Left kidney (tissue), 2 donors: Measurements from ENCODE around the gene RBM12. TPM values are rescaled to one million over a fixed set of nuclear protein-coding genes. Genes with fewer than 3 reads are reported as not detected.
"Not testable (repeated sequence)": the region's sequence is repeated elsewhere in the genome, so short reads cannot be mapped to it uniquely, and the experiment has no call there.

Experiments
- DNase-seq: peaks from one replicate; pipeline ENCODE4 v3.0.0-alpha.2; 2013
- polyA plus RNA-seq: library from polyadenylated mRNA; unstranded; fragments of 120-200 nt; gene quantifications from one replicate; pipeline ENCODE4 v1.2.1, GENCODE V29; 2013; ENCODE audit not compliant: insufficient read length

The RBM12 gene
- polyA plus RNA-seq, 1 donor = 104 TPM

DNA sequence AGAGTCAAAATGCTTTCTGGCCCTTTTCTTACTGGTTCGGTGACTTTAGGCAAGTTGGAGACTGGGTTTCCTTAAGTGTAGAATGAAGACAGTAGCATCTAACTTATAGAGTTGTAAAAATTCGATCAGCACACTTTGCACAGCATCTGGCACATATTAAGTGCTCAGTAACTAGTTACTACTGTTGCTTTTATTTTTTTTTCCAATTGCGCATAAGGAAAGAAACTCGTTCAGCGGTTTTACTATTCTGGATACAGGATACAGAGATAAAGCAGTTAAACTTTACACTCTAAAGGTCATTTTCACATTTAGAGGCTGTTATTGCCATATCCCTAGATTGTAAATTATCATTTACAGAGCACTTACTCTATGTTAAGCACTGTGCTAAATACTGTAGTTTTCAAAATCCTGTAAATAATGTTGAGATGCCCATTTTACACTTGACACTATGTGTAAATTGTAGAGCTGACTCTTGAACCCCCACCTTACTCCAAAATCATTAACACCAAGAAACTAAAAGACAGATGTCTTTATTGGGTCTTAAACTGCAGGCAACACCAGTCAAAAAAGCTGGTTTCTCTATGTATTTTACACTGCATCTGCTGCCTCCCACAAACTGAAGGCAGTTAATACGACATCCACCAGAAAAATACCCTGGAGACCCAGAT, 35.4 kb upstream of the RBM12 start:
- DNase-seq = no peak

GRCh38 chr20:35699127-35699956, 34.6 kb upstream of the RBM12 start, which contains the start of the genes NFS1 and ROMO1:
NFS1 (minus strand) TSS chr20:35699352; CDS start chr20:35699288, 64 bp downstream.
ROMO1 (plus strand) TSS chr20:35699405; CDS start chr20:35699633, 228 bp downstream.
- peak; percentile 88 for DNase-seq

DNA sequence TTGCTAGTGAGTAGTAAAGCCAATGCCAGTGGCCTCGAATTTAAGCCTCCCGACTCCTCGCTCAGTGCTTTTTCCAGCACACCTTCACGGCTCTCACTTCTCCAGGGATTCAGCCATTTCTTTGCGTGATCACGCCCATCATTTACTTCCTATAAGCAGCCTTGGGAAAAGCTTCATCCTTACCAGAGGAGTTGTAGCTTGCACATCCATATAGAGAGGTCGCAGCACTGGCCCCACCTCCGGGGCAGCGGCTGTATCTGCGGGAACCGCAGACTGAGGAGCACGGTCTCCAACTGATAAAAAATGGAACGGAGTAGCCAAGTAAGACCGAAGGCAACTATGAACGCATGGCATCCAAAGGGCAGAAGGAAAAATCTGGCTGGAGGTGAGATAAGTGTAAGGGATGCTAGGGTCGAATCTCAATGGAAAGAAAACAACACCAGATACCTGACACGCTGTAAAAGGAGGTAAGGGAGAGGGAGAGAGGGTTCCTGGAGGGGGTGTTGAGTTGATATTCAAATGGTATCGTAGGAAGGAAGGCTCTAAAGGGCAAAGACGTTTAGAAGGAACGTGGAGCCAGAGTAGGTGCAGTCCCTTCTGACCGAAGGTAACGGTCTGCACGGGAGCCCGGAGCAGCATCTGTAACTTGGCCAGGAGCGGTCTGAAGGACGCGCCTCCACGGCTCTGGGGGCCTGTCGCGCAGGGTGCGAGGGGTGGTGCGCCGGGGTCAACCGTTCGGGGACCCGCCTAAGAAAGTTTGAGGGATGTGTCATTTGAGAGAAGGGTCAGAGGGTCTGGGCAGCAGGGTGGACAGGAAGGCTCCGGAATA, 33.8 kb upstream of the RBM12 start:
- DNase-seq = peak; percentile 3

DNA sequence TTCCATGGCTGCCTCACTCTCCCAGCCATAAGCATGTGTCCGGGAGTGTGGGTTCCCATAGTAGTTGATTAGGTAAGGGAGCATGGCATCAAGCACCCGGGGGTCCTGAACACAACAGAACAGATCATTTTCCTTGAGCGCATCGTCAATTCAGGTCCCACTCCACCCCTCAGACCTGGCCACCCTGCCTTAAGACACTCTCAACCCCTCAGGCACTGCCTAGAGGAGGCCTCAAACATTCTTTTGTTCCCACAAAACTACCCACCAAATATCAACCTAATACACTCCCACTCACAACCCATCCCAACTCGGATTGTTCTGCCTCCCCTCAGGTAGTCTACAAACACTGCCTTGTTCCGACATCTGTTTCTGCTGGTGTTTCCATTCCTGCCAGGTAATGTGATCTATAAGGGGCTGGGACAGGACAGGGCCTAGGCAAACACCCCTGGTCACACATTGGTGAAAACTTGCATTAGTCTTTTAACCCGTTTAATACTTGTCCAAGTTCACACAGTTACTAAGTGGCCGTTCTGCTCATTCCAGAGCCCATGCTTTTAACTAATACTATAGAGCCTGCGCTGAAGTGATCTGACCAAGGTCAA, 33.1 kb upstream of the RBM12 start:
- no peak for DNase-seq

DNA sequence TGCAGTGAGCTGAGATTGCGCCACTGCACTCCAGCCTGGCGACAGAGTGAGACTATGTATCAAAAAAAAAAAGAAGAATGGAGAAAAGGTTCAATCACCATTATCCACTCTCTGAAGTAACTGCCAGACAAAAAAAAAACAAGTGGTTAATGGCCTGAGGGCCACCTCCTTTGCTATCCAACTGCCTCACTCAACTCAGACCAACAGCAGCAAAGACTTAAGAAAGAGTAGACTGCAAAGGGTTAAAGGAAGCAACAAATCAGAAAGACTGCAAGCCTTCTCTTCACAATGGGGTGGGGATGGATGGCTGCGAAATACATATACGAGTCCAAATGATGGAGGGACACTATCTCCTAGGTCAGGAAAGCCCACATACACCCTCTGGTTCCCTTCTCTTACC, 31.3 kb upstream of the RBM12 start:
- no peak for DNase-seq

DNA sequence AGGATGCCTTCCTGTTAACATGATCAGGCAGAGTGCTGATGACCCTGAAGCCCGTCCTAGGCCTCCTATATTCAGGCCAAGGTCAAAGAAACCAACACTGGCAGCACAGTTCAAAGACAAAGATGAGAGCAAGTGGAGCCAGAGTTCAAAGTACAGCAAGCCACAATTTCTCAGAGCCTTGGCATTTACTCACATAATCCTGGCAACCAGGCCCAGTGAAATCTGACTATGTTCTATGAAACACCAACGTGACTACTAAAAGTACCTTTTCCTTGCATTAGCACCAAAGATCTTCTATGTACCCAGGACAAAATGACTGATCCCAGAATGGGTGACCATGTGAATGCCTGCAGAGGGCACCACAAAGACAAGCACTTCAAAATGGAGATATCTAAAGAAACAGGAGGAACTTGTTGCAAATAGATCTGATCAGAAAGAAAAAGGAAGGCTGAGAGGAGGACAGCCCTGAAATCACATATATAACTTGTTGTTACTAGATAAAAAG, 30.6 kb upstream of the RBM12 start:
- no peak for DNase-seq

- no peak for DNase-seq
Observed at GRCh38 chr20:35690265-35690664, 25.6 kb upstream of the RBM12 start.

- not testable (repeated sequence) for DNase-seq
Observed at GRCh38 chr20:35686872-35687271, 22.2 kb upstream of the RBM12 start.

DNA sequence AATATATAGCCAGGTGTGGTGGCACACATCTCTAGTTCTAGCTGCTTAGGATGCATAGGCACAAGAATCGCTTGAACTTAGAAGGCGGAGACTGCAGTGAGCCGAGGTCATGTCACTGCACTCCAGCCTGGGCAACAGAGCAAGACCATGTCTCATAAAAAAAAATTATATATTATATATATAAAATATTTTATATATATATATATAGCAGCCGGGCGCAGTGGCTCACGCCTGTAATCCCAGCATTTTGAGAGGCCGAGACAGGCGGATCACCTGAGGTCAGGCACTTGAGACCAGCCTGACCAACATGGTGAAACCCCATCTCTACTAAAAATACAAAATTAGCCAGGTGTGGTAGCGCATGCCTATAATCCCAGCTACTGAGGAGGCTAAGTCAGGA, 20.7 kb upstream of the RBM12 start:
- DNase-seq = not testable (repeated sequence)

DNA sequence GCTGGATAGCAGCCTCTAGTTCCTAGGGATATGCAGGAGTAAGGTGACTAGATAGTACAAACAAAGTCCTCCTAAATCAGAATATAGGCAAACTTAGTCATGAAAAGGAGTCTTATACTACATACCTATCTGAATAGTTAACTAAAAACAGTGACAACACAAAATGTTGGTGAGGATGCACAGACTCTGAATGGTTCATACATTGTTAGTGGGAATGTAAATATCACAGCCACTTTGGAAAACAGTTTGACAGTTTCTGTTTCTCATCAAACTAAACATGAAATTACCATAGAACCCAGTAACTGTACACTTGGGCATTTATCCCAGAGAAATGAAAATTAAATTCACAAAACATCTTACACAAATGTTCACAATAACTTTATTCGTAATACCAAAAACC, 17.3 kb upstream of the RBM12 start:
- no peak for DNase-seq

DNA sequence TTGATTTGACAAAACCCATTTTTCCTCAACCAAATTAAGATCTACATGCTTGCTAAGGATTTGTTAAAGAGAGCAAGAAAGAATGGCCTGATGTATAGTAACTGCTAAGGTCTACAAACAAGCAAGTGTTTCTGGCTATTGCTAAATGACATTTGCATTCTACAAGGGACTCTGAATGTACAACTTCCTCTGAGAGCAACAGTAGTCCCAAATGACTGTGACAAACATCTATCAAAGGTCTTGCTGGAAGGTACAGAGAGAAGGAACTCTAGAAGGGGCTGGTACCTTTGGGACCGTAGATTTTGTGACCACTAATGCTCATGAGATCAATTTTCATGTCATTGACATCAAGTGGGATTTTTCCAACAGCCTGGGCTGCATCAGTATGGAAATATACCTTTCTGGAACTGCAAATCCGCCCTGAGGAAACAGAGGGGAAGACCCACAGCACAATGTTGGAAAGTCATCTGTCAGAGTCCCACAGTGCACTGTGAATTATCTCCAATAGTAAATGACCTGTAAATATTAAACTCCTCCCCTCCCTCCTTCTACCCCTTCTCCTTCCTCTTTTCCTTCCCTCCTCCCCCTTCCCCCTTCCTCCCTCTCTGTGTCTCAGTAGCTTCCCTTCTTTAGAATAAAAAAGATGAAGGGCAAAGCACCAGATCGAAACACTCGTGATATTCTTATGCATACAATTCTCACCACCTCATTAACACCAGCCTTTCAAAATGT, 15.9 kb upstream of the RBM12 start:
- DNase-seq = no peak

- no peak for DNase-seq
Observed at GRCh38 chr20:35674921-35675320, 10.2 kb upstream of the RBM12 start.

DNA sequence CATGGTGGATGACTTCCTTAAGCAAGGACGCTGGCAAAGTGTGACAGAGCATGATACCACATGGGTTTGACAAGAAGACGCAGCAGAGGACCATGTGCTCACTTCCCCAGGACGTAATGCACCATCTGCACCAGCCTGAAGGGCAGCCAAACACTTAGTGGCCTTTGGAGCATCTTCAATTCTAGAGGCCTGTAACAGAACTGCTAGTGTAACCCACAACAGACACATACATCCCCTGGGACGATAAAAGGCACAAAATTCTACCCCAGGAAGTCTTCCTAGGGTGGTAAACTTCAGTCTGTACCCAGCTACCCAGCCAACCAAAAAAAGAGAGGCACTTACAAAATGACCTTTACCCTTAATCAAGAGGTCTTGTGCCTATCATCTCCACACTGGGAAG, 9.2 kb upstream of the RBM12 start:
- no peak for DNase-seq

DNA sequence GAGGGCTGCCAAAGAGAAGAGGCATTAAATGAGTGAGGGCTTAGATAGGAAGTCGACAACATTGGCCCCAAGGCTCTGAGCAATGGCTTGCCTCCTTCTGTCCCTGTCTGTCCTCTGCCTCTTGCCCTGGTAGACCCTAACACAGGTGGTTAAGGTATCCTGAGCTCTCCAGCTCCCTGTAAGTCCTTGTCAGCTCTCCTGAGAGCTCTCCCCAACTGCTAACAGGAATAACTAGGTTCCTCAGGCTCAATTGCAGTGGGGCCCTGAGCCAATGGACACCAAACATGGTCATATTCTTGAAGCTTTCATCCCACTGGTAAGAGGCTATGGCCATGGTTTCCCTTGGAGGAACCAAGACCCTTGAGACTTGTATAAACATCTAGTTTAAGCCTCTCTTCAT, 5.0 kb upstream of the RBM12 start:
- no peak for DNase-seq

- DNase-seq = no peak
Observed at GRCh38 chr20:35669221-35669620, 4.5 kb upstream of the RBM12 start.

GRCh38 chr20:35665949-35666288, 1.2 kb upstream of the RBM12 start:
- no peak for DNase-seq

DNA sequence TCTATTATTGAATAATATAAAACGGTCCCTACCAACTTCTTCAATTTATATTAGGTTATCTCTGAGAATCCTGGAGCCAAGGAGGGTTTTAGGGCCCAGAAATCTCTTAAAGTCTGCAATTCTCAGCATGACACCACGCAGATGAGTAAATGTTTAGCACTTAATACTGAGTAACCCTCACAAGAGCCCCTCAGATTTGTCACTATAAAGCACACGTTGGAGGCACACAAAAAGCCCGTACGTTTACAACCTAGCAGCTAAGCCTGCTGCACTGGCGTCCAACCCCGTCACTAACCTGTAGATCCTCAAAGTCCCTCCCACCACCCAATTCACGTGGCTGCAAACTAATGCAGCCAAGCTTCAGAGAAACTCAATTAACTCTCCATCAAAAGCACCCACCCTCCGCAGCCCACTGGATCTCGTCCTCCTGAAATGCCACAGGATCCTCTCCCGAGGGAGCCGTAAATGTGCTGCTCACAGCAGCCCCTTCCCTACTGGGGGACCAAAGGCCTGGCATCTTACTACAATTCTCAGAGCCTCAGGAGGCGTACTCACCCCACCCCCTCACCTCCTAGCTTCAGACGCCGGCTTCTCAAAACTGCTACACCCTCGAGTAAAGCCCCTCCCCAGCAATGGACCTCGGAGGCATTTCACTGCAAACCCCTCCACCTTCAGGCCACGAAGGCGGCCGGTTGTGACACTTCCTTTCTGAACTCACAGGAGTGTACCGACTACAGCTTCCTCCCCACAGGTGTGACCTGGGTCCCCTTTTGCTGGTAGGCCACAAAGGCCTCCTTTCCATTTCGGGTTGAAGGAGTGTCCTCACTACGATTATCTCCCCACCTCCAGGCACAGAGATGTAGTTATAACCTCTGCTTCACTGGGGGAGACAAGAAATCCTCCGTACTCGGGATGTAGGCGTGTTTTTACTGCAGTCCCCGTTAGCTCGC, 909 bp downstream of the RBM12 start:
- DNase-seq = peak; percentile 64

DNA sequence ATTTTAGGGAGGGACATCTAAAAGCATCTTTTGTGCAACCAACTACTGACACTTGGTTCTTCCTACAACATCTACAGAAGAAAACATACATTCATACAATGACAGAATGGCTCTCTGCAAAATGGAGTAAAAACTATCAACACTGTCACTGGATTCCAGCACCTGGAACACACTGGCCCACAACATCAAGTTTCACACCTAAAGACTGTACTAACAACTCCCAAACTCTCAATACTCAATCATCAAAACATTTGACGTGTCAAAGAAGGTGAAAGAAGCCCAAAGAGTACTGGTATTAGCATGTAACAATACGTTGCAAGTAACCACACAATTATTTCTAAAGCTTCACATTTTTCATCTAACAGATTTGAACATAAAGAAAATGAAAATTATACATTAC, 2.1 kb downstream of the RBM12 start:
- DNase-seq = no peak

- no peak for DNase-seq
Observed at GRCh38 chr20:35661908-35662307, 2.8 kb downstream of the RBM12 start.

DNA sequence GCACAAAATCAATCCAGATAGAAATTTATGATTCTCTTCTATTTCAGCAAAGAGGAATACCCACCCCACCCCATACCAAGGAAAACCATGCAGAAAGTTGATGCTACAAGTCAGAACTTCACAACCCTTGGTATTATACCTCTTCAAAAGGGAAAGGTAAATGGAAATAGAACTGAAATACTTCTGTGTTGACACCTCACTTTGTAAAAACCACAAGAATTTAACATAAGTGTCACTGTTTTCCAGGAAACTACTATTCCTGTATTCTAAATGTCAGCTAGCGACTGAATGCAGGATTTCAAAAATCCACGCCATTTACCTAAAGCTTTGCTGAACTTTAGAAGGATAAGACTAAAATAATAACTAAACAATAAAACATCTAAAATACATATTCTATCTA, 3.6 kb downstream of the RBM12 start:
- no peak for DNase-seq
